ENCODE results near the gene PRSS33. TPM values are rescaled to one million over a fixed set of nuclear protein-coding genes. Genes with fewer than 3 reads are reported as not detected.
A peak's percentile ranks its signal among the peaks of the same experiment; 100 is the strongest.

PRSS33 gene
- polyA plus RNA-seq, 2 of the 4 experiments (the other 2 are of a cell fraction), result 0.04 TPM; not detected in 1

DNA sequence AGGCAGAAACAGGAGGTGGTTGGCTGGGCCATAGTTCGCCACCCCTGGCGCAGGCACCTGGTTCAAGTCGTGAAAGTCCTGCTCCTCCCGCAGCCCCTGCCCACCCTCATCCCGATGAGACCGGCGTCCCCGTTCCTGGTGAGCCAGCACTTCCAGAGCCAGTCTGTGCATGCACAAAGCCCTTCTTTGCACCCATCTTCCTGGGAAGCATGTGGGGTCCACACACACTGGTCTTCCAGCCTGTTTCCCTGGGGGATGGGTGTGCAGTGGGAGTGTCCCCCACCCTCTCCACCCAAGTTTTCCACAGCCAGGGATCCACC lies 41.1 kb upstream of the PRSS33 start:
- FAIRE-seq (no peak), DNase-seq (ENCODE audit: low read depth in 1 of 2, low spot score in 1 of 2) (no peak), ATAC-seq (no peak)
- H3K4me1 ChIP-seq, result peaks cover 7% of the 10 kb centered on the region; the same call in 1 of the 3 replicates
- ChIA-PET CTCF (interaction anchor here (0.6 to 5.0 kb wide), 2 partner anchors 11 to 34 kb away, joined by 3 to 31 read pairs; no protein-coding TSS in a partner anchor), POLR2A (no interaction called here)
- H3K27ac ChIP-seq, result no peak overlapping the region
- WGBS (ENCODE audit: missing lambda C conversion rate), result 87% methylated on average over 8 of the region's 8 CpGs
- no peak overlapping the region for H3K4me3 ChIP-seq
- TF ChIP-seq KDM5A (IDR thresholded peaks at IDR 0.05) (no peak), CHD4 (IDR thresholded peaks at IDR 0.05; ENCODE audit: borderline replicate concordance) (no peak), ZNF302 (CRISPR knock-in tag; IDR thresholded peaks at IDR 0.05) (no peak), MYC (IDR thresholded peaks at IDR 0.05; ENCODE audit: borderline replicate concordance, low read length) (no peak), BHLHE40 (IDR thresholded peaks at IDR 0.05; ENCODE audit: low read depth, low read length) (no peak), PHF8 (IDR thresholded peaks at IDR 0.05; ENCODE audit: borderline replicate concordance, low read depth) (no peak), EHMT2 (IDR thresholded peaks at IDR 0.05; ENCODE audit: low read depth) (no peak), POLR2A (IDR thresholded peaks at IDR 0.05; ENCODE audit: low read length) (no peak), FOSL2 (IDR thresholded peaks at IDR 0.05) (no peak), FOSL2 (CRISPR knock-in tag; IDR thresholded peaks at IDR 0.05) (no peak), EHF (CRISPR knock-in tag; IDR thresholded peaks at IDR 0.05) (no peak), KDM1A (IDR thresholded peaks at IDR 0.05; ENCODE audit: low read depth) (no peak), TP53 (CRISPR knock-in tag; IDR thresholded peaks at IDR 0.05) (no peak), NR3C1 (IDR thresholded peaks at IDR 0.05) (no peak)
- TF ChIP-seq, protein P1, sequence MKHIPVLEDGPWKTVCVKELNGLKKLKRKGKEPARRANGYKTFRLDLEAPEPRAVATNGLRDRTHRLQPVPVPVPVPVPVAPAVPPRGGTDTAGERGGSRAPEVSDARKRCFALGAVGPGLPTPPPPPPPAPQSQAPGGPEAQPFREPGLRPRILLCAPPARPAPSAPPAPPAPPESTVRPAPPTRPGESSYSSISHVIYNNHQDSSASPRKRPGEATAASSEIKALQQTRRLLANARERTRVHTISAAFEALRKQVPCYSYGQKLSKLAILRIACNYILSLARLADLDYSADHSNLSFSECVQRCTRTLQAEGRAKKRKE (CRISPR knock-in tag; IDR thresholded peaks at IDR 0.05; ENCODE audit: low read depth), result no peak
- TF ChIP-seq, protein P2, sequence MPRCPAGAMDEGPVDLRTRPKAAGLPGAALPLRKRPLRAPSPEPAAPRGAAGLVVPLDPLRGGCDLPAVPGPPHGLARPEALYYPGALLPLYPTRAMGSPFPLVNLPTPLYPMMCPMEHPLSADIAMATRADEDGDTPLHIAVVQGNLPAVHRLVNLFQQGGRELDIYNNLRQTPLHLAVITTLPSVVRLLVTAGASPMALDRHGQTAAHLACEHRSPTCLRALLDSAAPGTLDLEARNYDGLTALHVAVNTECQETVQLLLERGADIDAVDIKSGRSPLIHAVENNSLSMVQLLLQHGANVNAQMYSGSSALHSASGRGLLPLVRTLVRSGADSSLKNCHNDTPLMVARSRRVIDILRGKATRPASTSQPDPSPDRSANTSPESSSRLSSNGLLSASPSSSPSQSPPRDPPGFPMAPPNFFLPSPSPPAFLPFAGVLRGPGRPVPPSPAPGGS (IDR thresholded peaks at IDR 0.05), result no peak
- TF ChIP-seq, protein P3, sequence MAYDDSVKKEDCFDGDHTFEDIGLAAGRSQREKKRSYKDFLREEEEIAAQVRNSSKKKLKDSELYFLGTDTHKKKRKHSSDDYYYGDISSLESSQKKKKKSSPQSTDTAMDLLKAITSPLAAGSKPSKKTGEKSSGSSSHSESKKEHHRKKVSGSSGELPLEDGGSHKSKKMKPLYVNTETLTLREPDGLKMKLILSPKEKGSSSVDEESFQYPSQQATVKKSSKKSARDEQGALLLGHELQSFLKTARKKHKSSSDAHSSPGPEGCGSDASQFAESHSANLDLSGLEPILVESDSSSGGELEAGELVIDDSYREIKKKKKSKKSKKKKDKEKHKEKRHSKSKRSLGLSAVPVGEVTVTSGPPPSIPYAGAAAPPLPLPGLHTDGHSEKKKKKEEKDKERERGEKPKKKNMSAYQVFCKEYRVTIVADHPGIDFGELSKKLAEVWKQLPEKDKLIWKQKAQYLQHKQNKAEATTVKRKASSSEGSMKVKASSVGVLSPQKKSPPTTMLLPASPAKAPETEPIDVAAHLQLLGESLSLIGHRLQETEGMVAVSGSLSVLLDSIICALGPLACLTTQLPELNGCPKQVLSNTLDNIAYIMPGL (CRISPR knock-in tag; IDR thresholded peaks at IDR 0.05; ENCODE audit: borderline replicate concordance), result no peak
- TF ChIP-seq, protein P4, sequence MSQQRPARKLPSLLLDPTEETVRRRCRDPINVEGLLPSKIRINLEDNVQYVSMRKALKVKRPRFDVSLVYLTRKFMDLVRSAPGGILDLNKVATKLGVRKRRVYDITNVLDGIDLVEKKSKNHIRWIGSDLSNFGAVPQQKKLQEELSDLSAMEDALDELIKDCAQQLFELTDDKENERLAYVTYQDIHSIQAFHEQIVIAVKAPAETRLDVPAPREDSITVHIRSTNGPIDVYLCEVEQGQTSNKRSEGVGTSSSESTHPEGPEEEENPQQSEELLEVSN (IDR thresholded peaks at IDR 0.05; ENCODE audit: borderline replicate concordance, low read depth), result no peak
- TF ChIP-seq, protein P5, sequence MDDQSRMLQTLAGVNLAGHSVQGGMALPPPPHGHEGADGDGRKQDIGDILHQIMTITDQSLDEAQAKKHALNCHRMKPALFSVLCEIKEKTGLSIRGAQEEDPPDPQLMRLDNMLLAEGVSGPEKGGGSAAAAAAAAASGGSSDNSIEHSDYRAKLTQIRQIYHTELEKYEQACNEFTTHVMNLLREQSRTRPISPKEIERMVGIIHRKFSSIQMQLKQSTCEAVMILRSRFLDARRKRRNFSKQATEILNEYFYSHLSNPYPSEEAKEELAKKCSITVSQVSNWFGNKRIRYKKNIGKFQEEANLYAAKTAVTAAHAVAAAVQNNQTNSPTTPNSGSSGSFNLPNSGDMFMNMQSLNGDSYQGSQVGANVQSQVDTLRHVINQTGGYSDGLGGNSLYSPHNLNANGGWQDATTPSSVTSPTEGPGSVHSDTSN (IDR thresholded peaks at IDR 0.05), result no peak
- TF ChIP-seq, protein P6, sequence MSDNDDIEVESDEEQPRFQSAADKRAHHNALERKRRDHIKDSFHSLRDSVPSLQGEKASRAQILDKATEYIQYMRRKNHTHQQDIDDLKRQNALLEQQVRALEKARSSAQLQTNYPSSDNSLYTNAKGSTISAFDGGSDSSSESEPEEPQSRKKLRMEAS (IDR thresholded peaks at IDR 0.05), result no peak
- no peaks in the 10 kb centered on the region for H3K9me3 ChIP-seq
- H3K4me2 ChIP-seq, result no peak overlapping the region

DNA sequence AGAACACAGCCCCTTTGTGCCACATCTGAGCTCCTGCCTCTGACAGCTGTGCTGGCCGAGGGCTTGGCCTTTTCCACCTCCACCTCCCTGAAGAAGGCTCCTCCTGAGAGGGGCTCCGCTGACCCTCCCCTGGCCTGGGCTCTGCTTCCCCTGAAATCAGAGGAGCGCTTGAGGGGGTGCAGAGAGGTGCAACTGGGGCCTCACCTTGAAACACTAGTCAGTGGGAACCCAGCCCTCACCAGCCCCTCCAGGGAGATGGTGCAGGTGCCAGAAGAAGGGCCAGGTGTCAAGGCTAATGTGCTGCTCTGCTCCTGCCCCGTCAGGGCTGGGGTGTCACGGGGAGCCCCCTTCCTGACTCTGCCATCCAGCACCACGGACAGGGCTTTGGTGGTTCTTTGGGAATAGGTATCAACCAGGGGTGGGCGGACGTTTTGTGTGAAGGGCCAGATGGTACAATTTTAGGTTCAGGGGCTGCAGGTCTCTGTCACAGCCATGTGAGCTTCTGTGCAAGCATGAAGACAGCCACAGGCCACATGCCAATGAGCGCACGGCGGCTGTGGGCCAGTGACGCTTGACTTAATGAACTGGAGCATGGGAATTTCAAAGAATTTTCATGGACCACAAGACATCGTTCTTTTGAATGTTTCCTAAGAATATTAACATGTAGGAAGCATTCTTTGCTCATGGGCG lies 40.6 kb upstream of the PRSS33 start:
- H3K27ac ChIP-seq, result no peak overlapping the region
- peaks cover 7% of the 10 kb centered on the region; the same call in 1 of the 3 replicates for H3K4me1 ChIP-seq
- H3K9me3 ChIP-seq, result no peaks in the 10 kb centered on the region
- POLR2A ChIA-PET, result interaction anchor here (0.5 kb wide), 1 partner anchor 75 kb away, joined by 5 read pairs; the partner anchor contains the start of gene SRRM2
- no peak overlapping the region for H3K4me2 ChIP-seq
- no peak overlapping the region for H3K4me3 ChIP-seq
- 74% methylated on average over 12 of the region's 14 CpGs for WGBS (ENCODE audit: missing lambda C conversion rate)
- CTCF ChIA-PET, result interaction anchor here (1.9 to 5.0 kb wide), 2 partner anchors 11 to 40 kb away, joined by 8 to 31 read pairs; no protein-coding TSS in a partner anchor
- ATAC-seq (no peak), FAIRE-seq (no peak), DNase-seq (ENCODE audit: low read depth in 1 of 2, low spot score in 1 of 2) (no peak)
- TF ChIP-seq KDM5A (IDR thresholded peaks at IDR 0.05), result no peak
- no peak for TF ChIP-seq JUNB (IDR thresholded peaks at IDR 0.05)
- TF ChIP-seq, protein P7, sequence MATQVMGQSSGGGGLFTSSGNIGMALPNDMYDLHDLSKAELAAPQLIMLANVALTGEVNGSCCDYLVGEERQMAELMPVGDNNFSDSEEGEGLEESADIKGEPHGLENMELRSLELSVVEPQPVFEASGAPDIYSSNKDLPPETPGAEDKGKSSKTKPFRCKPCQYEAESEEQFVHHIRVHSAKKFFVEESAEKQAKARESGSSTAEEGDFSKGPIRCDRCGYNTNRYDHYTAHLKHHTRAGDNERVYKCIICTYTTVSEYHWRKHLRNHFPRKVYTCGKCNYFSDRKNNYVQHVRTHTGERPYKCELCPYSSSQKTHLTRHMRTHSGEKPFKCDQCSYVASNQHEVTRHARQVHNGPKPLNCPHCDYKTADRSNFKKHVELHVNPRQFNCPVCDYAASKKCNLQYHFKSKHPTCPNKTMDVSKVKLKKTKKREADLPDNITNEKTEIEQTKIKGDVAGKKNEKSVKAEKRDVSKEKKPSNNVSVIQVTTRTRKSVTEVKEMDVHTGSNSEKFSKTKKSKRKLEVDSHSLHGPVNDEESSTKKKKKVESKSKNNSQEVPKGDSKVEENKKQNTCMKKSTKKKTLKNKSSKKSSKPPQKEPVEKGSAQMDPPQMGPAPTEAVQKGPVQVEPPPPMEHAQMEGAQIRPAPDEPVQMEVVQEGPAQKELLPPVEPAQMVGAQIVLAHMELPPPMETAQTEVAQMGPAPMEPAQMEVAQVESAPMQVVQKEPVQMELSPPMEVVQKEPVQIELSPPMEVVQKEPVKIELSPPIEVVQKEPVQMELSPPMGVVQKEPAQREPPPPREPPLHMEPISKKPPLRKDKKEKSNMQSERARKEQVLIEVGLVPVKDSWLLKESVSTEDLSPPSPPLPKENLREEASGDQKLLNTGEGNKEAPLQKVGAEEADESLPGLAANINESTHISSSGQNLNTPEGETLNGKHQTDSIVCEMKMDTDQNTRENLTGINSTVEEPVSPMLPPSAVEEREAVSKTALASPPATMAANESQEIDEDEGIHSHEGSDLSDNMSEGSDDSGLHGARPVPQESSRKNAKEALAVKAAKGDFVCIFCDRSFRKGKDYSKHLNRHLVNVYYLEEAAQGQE (IDR thresholded peaks at IDR 0.05), result peak; percentile 67
- no peak for TF ChIP-seq EP300 (IDR thresholded peaks at IDR 0.05)
- no peak for TF ChIP-seq CBX2 (IDR thresholded peaks at IDR 0.05; ENCODE audit: borderline replicate concordance, low read depth)
- TF ChIP-seq MYC (IDR thresholded peaks at IDR 0.05; ENCODE audit: borderline replicate concordance, low read length), result no peak
- TF ChIP-seq HOXB13 (CRISPR knock-in tag; IDR thresholded peaks at IDR 0.05; ENCODE audit: low read depth), result no peak
- TF ChIP-seq POLR2AphosphoS2 (conservative IDR thresholded peaks at IDR 0.05; ENCODE audit: low read length), result no peak
